CD4-positive, alpha-beta memory T cell (primary cell): ENCODE results near the gene ADAMTS15. TPM values are rescaled to one million over a fixed set of nuclear protein-coding genes. Genes with fewer than 3 reads are reported as not detected.

ENCODE experiments used
- CTCF ChIA-PET: fragments of 350-600 bp; sonication (Branson Sonifier 250); formaldehyde crosslinking; loops from one replicate; lab custom pipeline; 2021; ENCODE audit warnings: inconsistent platforms; ENCODE audit not compliant: partially characterized antibody; lab: Charles Lee
- POLR2A ChIA-PET: fragments of 350-600 bp; sonication (Branson Sonifier 250); formaldehyde crosslinking; loops from one replicate; lab custom pipeline; 2021; ENCODE audit not compliant: partially characterized antibody; lab: Charles Lee
- DNase-seq, 5 donors: peaks; one replicate each; pipeline versions ENCODE4 v3.0.0 to v3.0.0-alpha.2; 2020 to 2022; ENCODE audit warnings: mixed read lengths in 1 of 5
- H3K27ac ChIP-seq: one replicate; pipeline ENCODE4 v1.7.0; 2013; ENCODE audit warnings: low read depth, low read length
- H3K27me3 ChIP-seq: 2 replicates; pipeline ENCODE4 v1.7.0; 2013; ENCODE audit warnings: mild to moderate bottlenecking, low read length, moderate library complexity; ENCODE audit not compliant: insufficient read depth
- H3K36me3 ChIP-seq: 2 replicates; pipeline ENCODE4 v1.7.0; 2013; ENCODE audit warnings: mild to moderate bottlenecking, low read length, moderate library complexity; ENCODE audit not compliant: insufficient read depth
- H3K4me1 ChIP-seq: 2 replicates; pipeline ENCODE4 v1.7.0; 2013; ENCODE audit warnings: mild to moderate bottlenecking, low read length, moderate library complexity; ENCODE audit not compliant: insufficient read depth
- H3K4me3 ChIP-seq, 2 donors: one replicate each; pipeline ENCODE4 v1.7.0; 2013; ENCODE audit warnings: low read length in 2 of 2, mild to moderate bottlenecking in 1 of 2
- H3K9me3 ChIP-seq, 2 donors: one replicate each; pipeline ENCODE4 v1.7.0; 2013; ENCODE audit warnings: low read length in 2 of 2, control low read depth in 1 of 2; ENCODE audit not compliant: control insufficient read depth in 1 of 2
- H3K27ac Mint-ChIP-seq, 7 donors: one replicate each; pipeline ENCODE4 v1.8.0; 2020 to 2021; ENCODE audit warnings: mixed read lengths in 7 of 7, mild to moderate bottlenecking in 6 of 7, inconsistent platforms in 3 of 7, moderate library complexity in 3 of 7
- H3K27me3 Mint-ChIP-seq, 2 donors: one replicate each; pipeline ENCODE4 v1.8.0; 2020 to 2021; ENCODE audit warnings: mixed read lengths in 2 of 2
- H3K36me3 Mint-ChIP-seq, 2 donors: one replicate each; pipeline ENCODE4 v1.8.0; 2020 to 2021; ENCODE audit warnings: mixed read lengths in 2 of 2, inconsistent platforms in 1 of 2, mild to moderate bottlenecking in 1 of 2
- H3K4me1 Mint-ChIP-seq, 4 donors: one replicate each; pipeline ENCODE4 v1.8.0; 2020 to 2021; ENCODE audit warnings: mixed read lengths in 4 of 4, mild to moderate bottlenecking in 1 of 4
- H3K4me3 Mint-ChIP-seq, 8 donors: one replicate each; pipeline ENCODE4 v1.8.0; 2020 to 2021; ENCODE audit warnings: mixed read lengths in 8 of 8, mild to moderate bottlenecking in 7 of 8, moderate library complexity in 6 of 8, inconsistent platforms in 3 of 8
- H3K9me3 Mint-ChIP-seq, 8 donors: one replicate each; pipeline ENCODE4 v1.8.0; 2020 to 2021; ENCODE audit warnings: mixed read lengths in 8 of 8, mild to moderate bottlenecking in 5 of 8, inconsistent platforms in 3 of 8, moderate library complexity in 1 of 8
- intact Hi-C: fragments of 100-400 bp; cut with micrococcal nuclease; formaldehyde crosslinking; loops from one replicate; pipeline ENCODE4 v1.15.1; 2023
- polyA plus RNA-seq, 2 donors: library from polyadenylated mRNA; unstranded; fragments of 300-500 nt; fragmentation: Illumina TruSeq; gene quantifications; one replicate each; pipeline ENCODE4 v1.2.3, GENCODE V29; 2021
- total RNA-seq, 2 experiments: library from RNA; stranded (reverse); gene quantifications; one replicate each; pipeline ENCODE4 v1.2.3, GENCODE V29; 2021

ADAMTS15 gene
- total and polyA plus RNA-seq, 4 experiments from 2014 or later, result not detected

GRCh38 chr11:130523166-130523565 is 74.7 kb downstream of the ADAMTS15 start:
- no peak overlapping the region for H3K27ac Mint-ChIP-seq
- no peaks in the 10 kb centered on the region for H3K4me1 Mint-ChIP-seq
- CTCF ChIA-PET, result no interaction called here

GRCh38 chr11:130523609-130524008 is 75.2 kb downstream of the ADAMTS15 start:
- H3K27me3 Mint-ChIP-seq, result peaks cover 4 to 8% of the 10 kb centered on the region in 2 donors
- intact Hi-C loops, result no loop called here
- ChIA-PET POLR2A (no interaction called here), CTCF (no interaction called here)
- H3K9me3 ChIP-seq, result no peaks in the 10 kb centered on the region
- no peaks in the 10 kb centered on the region for H3K36me3 Mint-ChIP-seq
- H3K4me1 ChIP-seq, result no peaks in the 10 kb centered on the region
- no peak overlapping the region for H3K27ac ChIP-seq
- H3K4me1 Mint-ChIP-seq, result no peaks in the 10 kb centered on the region
- no peak overlapping the region for H3K4me3 ChIP-seq
- no peaks in the 10 kb centered on the region for H3K36me3 ChIP-seq
- no peaks in the 10 kb centered on the region for H3K27me3 ChIP-seq
- DNase-seq, result no peak
- H3K9me3 Mint-ChIP-seq, result no peaks in the 10 kb centered on the region
- no peak overlapping the region for H3K27ac Mint-ChIP-seq
- H3K4me3 Mint-ChIP-seq, result no peak overlapping the region

More at GRCh38 chr11:130523166-130523565, 74.7 kb downstream of the ADAMTS15 start:
- intact Hi-C loops, result no loop called here
- no peaks in the 10 kb centered on the region for H3K36me3 Mint-ChIP-seq
- H3K4me3 Mint-ChIP-seq, result no peak overlapping the region
- POLR2A ChIA-PET, result no interaction called here
- no peak for DNase-seq
- Histone ChIP-seq H3K36me3 (no peaks in the 10 kb centered on the region), H3K4me1 (no peaks in the 10 kb centered on the region), H3K9me3 (no peaks in the 10 kb centered on the region), H3K27me3 (no peaks in the 10 kb centered on the region), H3K4me3 (no peak overlapping the region), H3K27ac (no peak overlapping the region)
- peaks cover 3 to 6% of the 10 kb centered on the region in 2 donors for H3K27me3 Mint-ChIP-seq
- no peaks in the 10 kb centered on the region for H3K9me3 Mint-ChIP-seq

- H3K36me3 ChIP-seq, result no peaks in the 10 kb centered on the region
- ChIA-PET POLR2A (no interaction called here), CTCF (no interaction called here)
- H3K27ac ChIP-seq, result no peak overlapping the region
- Mint-ChIP-seq H3K27ac (no peak overlapping the region), H3K4me1 (no peaks in the 10 kb centered on the region), H3K4me3 (peak overlapping the region in 1 of 8 donors; percentile 1), H3K27me3 (peaks cover 4 to 8% of the 10 kb centered on the region in 2 donors), H3K36me3 (no peaks in the 10 kb centered on the region), H3K9me3 (no peaks in the 10 kb centered on the region)
- no peaks in the 10 kb centered on the region for H3K27me3 ChIP-seq
- no peaks in the 10 kb centered on the region for H3K9me3 ChIP-seq
- intact Hi-C loops, result no loop called here
- H3K4me1 ChIP-seq, result no peaks in the 10 kb centered on the region
- DNase-seq, result no peak
- H3K4me3 ChIP-seq, result no peak overlapping the region
Measured at GRCh38 chr11:130524132-130524790, 75.8 kb downstream of the ADAMTS15 start.

GRCh38 chr11:130525307-130525706 is 76.9 kb downstream of the ADAMTS15 start:
- Histone ChIP-seq H3K4me1 (no peaks in the 10 kb centered on the region), H3K27me3 (no peaks in the 10 kb centered on the region), H3K27ac (no peak overlapping the region), H3K9me3 (no peaks in the 10 kb centered on the region), H3K36me3 (no peaks in the 10 kb centered on the region), H3K4me3 (no peak overlapping the region)
- Mint-ChIP-seq H3K9me3 (no peaks in the 10 kb centered on the region), H3K36me3 (no peaks in the 10 kb centered on the region), H3K4me3 (no peak overlapping the region), H3K27ac (no peak overlapping the region), H3K27me3 (peaks cover 4 to 8% of the 10 kb centered on the region in 2 donors), H3K4me1 (no peaks in the 10 kb centered on the region)
- POLR2A ChIA-PET, result no interaction called here
- intact Hi-C loops, result no loop called here
- CTCF ChIA-PET, result no interaction called here
- no peak for DNase-seq

Other genes with a start within 250 kb of the ADAMTS15 start
- gene ZBTB44, start 133.7 kb upstream of the ADAMTS15 start, total RNA-seq, result 10 to 100 TPM; 73.0 to 76.2 TPM
- gene ZBTB44, start 133.7 kb upstream of the ADAMTS15 start, polyA plus RNA-seq, result 1 to 10 TPM; 3.0 to 8.3 TPM
- gene ADAMTS8, start 20.0 kb upstream of the ADAMTS15 start, total RNA-seq, result not detected
- gene ADAMTS8, start 20.0 kb upstream of the ADAMTS15 start, polyA plus RNA-seq, result not detected